GM03348 (cell line): ENCODE results near the gene THOC6.

ENCODE experiments used
- DNase-seq: peaks from one replicate; pipeline ENCODE4 v3.0.0; 2012; ENCODE audit warnings: low spot score

The THOC6 gene

GRCh38 chr16:3015865-3016521 lies 7.8 kb upstream of the THOC6 start:
- DNase-seq: no peak

GRCh38 chr16:3017344-3017743 lies 6.5 kb upstream of the THOC6 start:
- no peak for DNase-seq

- no peak for DNase-seq
These were observed 5.9 kb upstream of the THOC6 start, which contains the start of gene CLDN6 for GRCh38 chr16:3017794-3018506. CLDN6 (minus strand) TSS chr16:3018183; CDS start chr16:3016021, 2,162 bp downstream.

GRCh38 chr16:3019594-3020246 lies 4.1 kb upstream of the THOC6 start:
- DNase-seq: no peak

- DNase-seq: peak; percentile 96
These were observed 3.6 kb upstream of the THOC6 start, which contains the start of gene TNFRSF12A for GRCh38 chr16:3020247-3020603. TNFRSF12A (plus strand) TSS chr16:3020368; CDS start chr16:3020398, 30 bp downstream.

- DNase-seq: peak; percentile 96
These were observed 3.0 kb upstream of the THOC6 start for GRCh38 chr16:3020604-3021448.

- peak; percentile 91 for DNase-seq
These were observed 2.2 kb upstream of the THOC6 start for GRCh38 chr16:3021449-3022207.

- DNase-seq: peak; percentile 94
These were observed 1.6 kb upstream of the THOC6 start for GRCh38 chr16:3022208-3022683.

GRCh38 chr16:3022684-3023414 lies 986 bp upstream of the THOC6 start:
- DNase-seq: peak; percentile 52

GRCh38 chr16:3023415-3023668 lies 493 bp upstream of the THOC6 start:
- DNase-seq: peak; percentile 78

- DNase-seq: no peak
These were observed 1.5 kb downstream of the THOC6 start for GRCh38 chr16:3025032-3026002.

GRCh38 chr16:3026003-3026378 lies 2.2 kb downstream of the THOC6 start:
- DNase-seq: no peak

- no peak for DNase-seq
These were observed 3.0 kb downstream of the THOC6 start for GRCh38 chr16:3026609-3027488.

GRCh38 chr16:3027489-3027795 lies 3.6 kb downstream of the THOC6 start:
- DNase-seq: no peak

- DNase-seq: peak; percentile 81
These were observed 4.3 kb downstream of the THOC6 start for GRCh38 chr16:3027983-3028715.

- no peak for DNase-seq
These were observed 5.0 kb downstream of the THOC6 start for GRCh38 chr16:3028716-3029319.

- peak; percentile 67 for DNase-seq
These were observed 5.8 kb downstream of the THOC6 start for GRCh38 chr16:3029491-3030221.
